NCI-H69 (cell line): ENCODE results near the gene PAQR9.

ENCODE experiments used
- DNase-seq: peaks from one replicate; lab custom pipeline; 2025; lab: John Stamatoyannopoulos, UW

Gene PAQR9

GRCh38 chr3:142951794-142952193 lies 11.7 kb downstream of the PAQR9 start:
- no peak for DNase-seq

DNA sequence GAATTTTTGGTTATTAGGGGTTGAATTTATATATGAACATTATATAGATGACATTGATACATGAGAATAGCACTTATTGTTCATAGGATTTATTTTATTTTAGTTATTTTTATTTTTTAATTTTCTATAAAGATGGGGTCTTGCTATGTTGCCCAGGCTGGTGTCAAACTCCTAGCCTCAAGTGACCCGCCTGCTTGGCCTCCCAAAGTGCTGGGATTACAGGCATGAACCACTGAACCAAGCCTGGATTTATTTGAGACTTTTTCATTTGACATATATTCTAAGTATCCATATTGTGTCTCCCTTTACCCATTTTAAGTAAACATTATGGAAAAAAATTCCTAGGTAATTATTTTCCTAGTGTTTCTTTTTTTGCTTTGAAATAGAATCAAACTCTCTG lies 12.5 kb downstream of the PAQR9 start:
- no peak for DNase-seq

- no peak for DNase-seq
These were observed 15.5 kb downstream of the PAQR9 start for GRCh38 chr3:142947799-142948575.

GRCh38 chr3:142947352-142947751 lies 16.1 kb downstream of the PAQR9 start:
- no peak for DNase-seq

DNA sequence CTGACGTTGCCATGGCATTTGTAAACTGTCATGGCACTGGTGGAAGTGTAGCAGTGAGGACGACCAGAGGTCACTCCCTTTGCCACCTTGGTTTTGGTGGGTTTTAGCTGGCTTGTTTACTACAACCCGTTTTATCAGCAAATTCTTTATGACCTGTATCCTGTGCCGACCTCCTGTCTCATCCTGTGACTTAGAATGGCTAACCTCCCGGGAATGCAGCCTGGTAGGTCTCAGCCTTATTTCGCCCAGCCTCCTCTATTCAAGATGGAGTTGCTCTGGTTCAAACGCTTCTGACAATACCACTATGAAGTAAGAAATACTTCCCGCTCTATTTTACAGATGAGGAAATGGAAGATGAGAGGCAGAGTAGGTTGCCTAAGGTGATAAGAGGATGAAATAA lies 16.6 kb downstream of the PAQR9 start:
- DNase-seq = no peak

DNA sequence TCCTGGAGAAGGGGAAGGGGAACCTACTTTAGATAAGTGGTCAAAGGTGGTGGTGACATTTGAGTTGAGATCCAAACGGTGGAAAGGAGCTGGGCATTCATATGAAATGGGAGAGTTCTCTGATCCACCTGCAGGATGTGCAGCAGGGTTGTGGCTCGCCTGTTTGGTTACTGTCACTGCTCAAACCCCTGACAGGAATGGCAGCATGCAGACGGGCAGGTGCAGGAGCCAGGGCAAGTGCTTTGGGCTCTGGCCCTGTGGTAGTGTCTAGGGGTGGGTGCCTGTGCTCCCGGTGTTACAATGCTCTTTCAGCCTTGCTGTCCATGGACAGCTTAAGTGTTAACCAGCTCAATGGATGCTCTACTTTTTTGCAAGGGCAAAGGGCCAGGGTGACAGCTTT lies 18.5 kb downstream of the PAQR9 start:
- DNase-seq = no peak

- DNase-seq = no peak
These were observed 19.1 kb downstream of the PAQR9 start for GRCh38 chr3:142944342-142944741.

GRCh38 chr3:142943870-142944269 lies 19.6 kb downstream of the PAQR9 start:
- no peak for DNase-seq

- no peak for DNase-seq
These were observed 20.1 kb downstream of the PAQR9 start for GRCh38 chr3:142943349-142943748.

- no peak for DNase-seq
These were observed 21.9 kb downstream of the PAQR9 start for GRCh38 chr3:142941373-142942123.

- DNase-seq = peak; percentile 60
These were observed 23.0 kb downstream of the PAQR9 start for GRCh38 chr3:142940472-142940871.

DNA sequence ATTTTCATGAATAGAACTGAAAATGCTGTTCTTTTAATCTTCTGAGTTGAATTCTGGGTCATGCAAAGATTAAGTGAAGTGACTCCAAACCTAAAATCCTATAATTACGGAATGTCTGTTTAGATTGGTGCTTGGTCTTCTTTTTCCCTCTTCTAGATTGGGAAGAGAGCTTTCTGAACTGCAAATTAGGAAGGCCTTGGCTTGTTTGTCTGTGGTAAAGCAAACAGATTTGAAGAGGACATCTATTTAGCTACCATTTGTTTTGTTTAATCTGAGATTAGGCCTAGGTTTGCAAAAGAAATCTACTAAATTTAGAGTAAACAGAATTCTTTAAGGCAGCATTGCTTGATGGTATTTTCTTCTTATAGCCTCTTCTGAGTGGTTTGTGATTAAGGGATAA lies 23.5 kb downstream of the PAQR9 start:
- peak; percentile 67 for DNase-seq

GRCh38 chr3:142935963-142936362 lies 27.5 kb downstream of the PAQR9 start:
- no peak for DNase-seq

DNA sequence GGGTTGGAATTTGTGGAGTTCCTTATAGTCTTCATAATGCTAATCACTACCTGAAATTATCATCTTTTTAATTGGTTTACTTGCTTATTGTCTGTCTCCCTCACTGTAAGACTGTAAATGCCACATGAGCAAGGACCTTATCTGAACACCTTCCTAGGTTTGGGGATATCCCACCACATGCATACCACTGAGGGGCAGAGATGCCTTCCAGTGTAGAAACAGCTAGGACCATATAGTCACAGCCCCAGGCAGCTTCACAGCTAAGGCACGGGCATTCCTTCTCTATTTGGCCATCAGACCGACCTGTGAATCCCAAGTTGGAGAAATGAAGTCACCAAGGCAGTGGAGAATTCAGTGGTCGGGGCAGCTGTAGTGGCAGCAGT lies 28.6 kb downstream of the PAQR9 start:
- no peak for DNase-seq

- DNase-seq = no peak
These were observed 29.2 kb downstream of the PAQR9 start for GRCh38 chr3:142934128-142934886.

- no peak for DNase-seq
These were observed 32.3 kb downstream of the PAQR9 start for GRCh38 chr3:142931222-142931621.

GRCh38 chr3:142930463-142930862 lies 33.0 kb downstream of the PAQR9 start:
- DNase-seq = no peak

DNA sequence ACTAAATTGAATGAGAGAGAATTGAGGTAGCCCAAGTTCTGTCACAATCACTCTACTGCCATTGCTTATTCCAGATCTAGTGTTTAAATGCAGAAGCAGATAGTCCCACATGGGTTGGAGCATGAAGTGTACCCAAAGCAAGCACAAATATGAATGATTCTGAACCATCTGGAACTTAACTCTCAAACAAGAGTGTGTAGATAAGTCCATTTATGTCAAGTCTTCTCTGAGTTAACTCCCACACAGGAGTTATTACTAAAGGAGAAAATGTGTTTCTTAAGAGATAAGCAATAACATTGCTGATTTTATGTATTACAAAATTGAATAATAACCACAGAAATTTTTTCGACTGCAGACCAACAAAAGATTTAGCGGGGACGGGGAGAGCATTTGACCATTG lies 33.6 kb downstream of the PAQR9 start:
- DNase-seq = no peak

DNA sequence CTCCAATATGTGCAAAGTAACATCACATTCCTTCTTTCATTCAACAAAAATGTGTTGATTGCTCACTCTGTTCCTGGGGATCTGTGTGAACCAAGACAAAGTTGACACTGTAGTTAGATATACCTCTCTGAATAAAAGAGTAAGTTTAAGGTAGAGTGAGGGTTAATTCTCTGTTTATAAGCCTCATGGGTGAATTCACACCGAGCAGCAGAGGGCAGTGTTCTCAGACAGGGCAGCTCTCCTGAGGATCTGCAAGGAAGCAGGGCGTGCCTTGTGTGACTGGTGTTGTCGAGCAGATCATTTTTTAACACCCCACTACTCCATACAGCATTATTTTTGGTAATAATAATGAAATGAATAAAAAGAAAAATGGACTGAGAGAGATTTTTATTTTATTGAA lies 34.4 kb downstream of the PAQR9 start:
- DNase-seq = peak; percentile 69

GRCh38 chr3:142926368-142926944 lies 37.0 kb downstream of the PAQR9 start:
- DNase-seq = no peak

DNA sequence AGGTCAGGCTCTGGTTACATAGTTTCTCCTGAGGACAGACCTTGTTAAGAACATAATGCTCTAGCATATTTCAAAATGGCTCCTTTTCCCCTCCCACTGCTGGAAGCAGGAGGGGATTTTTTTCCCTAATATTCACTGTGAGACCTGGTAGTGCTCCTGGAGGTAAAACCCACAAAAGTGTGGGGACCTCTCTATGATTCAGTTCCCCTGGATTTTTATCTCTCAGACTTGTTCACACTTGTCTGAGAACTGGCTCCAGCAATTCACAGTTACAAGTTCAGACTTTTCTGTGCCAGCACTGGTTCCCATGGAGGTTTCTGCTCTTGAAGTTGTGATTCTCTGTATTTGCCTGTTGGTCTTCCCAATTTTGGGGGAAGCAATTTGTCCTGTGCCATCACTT lies 38.3 kb downstream of the PAQR9 start:
- DNase-seq = no peak

DNA sequence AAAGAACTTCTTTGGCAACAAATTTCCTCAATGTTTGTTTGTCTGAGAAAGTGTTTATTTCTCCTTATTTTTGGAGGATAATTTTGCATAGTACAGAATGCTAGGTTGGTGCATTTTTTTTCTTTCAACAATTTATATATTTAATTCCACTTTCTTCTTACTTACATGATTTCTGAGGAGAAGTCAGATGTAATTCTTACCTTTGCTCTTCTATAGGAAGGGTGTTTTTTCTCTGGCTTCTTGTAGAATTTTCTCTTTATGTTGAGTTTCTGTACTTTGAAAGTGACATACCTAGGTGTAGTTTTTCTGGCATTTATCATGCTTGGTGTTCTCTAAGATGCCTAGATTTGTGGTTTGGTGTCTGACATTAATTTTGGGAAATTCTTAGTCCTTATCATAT lies 39.8 kb downstream of the PAQR9 start:
- DNase-seq = no peak

DNA sequence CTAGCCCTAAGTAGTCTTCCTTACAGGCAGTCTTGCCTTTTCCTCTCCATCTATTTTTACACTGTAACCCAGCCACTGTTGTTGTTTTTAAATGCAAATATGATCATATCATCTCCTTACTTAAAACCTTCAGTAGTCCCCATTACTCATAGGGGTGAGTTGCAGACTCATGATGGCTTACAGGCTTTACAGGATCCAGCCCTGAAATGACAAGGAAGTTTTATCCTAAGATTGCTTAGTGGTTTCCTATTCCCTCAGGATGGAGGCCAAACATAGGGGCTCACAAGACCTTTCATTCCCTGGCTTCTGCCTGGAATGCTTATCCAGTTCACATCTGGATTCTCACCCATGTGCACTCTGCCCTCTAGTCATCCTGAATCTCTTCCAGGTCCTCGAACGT lies 46.9 kb downstream of the PAQR9 start:
- no peak for DNase-seq
